Parathyroid adenoma (tissue), 2 donors: ENCODE data around the gene JAM3.

Source experiments
- H2AFZ ChIP-seq: fragments of 300-600 bp; sonication (generic); one replicate; pipeline ENCODE4 v1.7.0; 2017; ENCODE audit warnings: antibody characterized with exemption, mild to moderate bottlenecking
- H3K27ac ChIP-seq: fragments of 300-600 bp; sonication (generic); one replicate; pipeline ENCODE4 v1.7.0; 2017
- H3K27me3 ChIP-seq: fragments of 300-600 bp; sonication (generic); one replicate; pipeline ENCODE4 v1.7.0; 2017; ENCODE audit warnings: low read length; ENCODE audit not compliant: control insufficient read depth, insufficient read depth
- H3K36me3 ChIP-seq: fragments of 300-600 bp; sonication (generic); one replicate; pipeline ENCODE4 v1.7.0; 2017; ENCODE audit warnings: low read length; ENCODE audit not compliant: control insufficient read depth, insufficient read depth
- H3K4me1 ChIP-seq: fragments of 300-600 bp; sonication (generic); one replicate; pipeline ENCODE4 v1.7.0; 2017; ENCODE audit warnings: control low read depth
- H3K4me2 ChIP-seq: fragments of 300-600 bp; sonication (generic); one replicate; pipeline ENCODE4 v1.7.0; 2017; ENCODE audit warnings: low read length
- H3K4me3 ChIP-seq: fragments of 300-600 bp; sonication (generic); one replicate; pipeline ENCODE4 v1.7.0; 2017; ENCODE audit warnings: low read depth, low read length
- H3K79me2 ChIP-seq: fragments of 300-600 bp; sonication (generic); one replicate; pipeline ENCODE4 v1.7.0; 2017; ENCODE audit warnings: control low read depth
- H3K9ac ChIP-seq: fragments of 300-600 bp; sonication (generic); one replicate; pipeline ENCODE4 v1.7.0; 2017; ENCODE audit warnings: mild to moderate bottlenecking
- H3K9me3 ChIP-seq: fragments of 300-600 bp; sonication (generic); one replicate; pipeline ENCODE4 v1.7.0; 2017; ENCODE audit warnings: low read length; ENCODE audit not compliant: control insufficient read depth
- CTCF ChIP-seq: fragments of 300-600 bp; sonication (generic); IDR thresholded peaks from one replicate; pipeline ENCODE4 v1.7.0; 2017; ENCODE audit warnings: antibody characterized with exemption, mild to moderate bottlenecking
- donor health status: primary hyperparathyroidism.

Gene JAM3

GRCh38 chr11:134046681-134047449, 22.0 kb upstream of the JAM3 start:
- Histone ChIP-seq H3K36me3 (no peaks in the 10 kb centered on the region), H3K9ac (no peak overlapping the region), H3K9me3 (no peaks in the 10 kb centered on the region), H2AFZ (no peak overlapping the region), H3K4me2 (no peak overlapping the region), H3K79me2 (no peaks in the 10 kb centered on the region), H3K4me1 (peaks cover 4% of the 10 kb centered on the region), H3K27ac (no peak overlapping the region), H3K27me3 (no peaks in the 10 kb centered on the region), H3K4me3 (no peak overlapping the region)
- TF ChIP-seq CTCF = no peak

GRCh38 chr11:134047586-134047999, 21.3 kb upstream of the JAM3 start:
- no peaks in the 10 kb centered on the region for H3K36me3 ChIP-seq
- H3K4me2 ChIP-seq = no peak overlapping the region
- no peaks in the 10 kb centered on the region for H3K9me3 ChIP-seq
- H3K4me1 ChIP-seq = peaks cover 4% of the 10 kb centered on the region
- H3K79me2 ChIP-seq = no peaks in the 10 kb centered on the region
- no peak overlapping the region for H3K27ac ChIP-seq
- TF ChIP-seq CTCF = no peak
- no peak overlapping the region for H3K4me3 ChIP-seq
- H3K9ac ChIP-seq = no peak overlapping the region
- no peaks in the 10 kb centered on the region for H3K27me3 ChIP-seq
- H2AFZ ChIP-seq = no peak overlapping the region

GRCh38 chr11:134048028-134048427, 20.8 kb upstream of the JAM3 start:
- Histone ChIP-seq H3K9me3 (no peaks in the 10 kb centered on the region), H3K4me1 (peaks cover 4% of the 10 kb centered on the region), H3K79me2 (no peaks in the 10 kb centered on the region), H3K36me3 (no peaks in the 10 kb centered on the region), H3K27me3 (no peaks in the 10 kb centered on the region), H3K4me2 (no peak overlapping the region), H3K9ac (no peak overlapping the region), H3K4me3 (no peak overlapping the region), H3K27ac (no peak overlapping the region), H2AFZ (no peak overlapping the region)
- no peak for TF ChIP-seq CTCF

- Histone ChIP-seq H3K4me1 (peaks cover 4% of the 10 kb centered on the region), H3K27ac (no peak overlapping the region), H3K9me3 (no peaks in the 10 kb centered on the region), H3K36me3 (no peaks in the 10 kb centered on the region), H3K27me3 (no peaks in the 10 kb centered on the region), H3K79me2 (no peaks in the 10 kb centered on the region), H2AFZ (no peak overlapping the region), H3K9ac (no peak overlapping the region), H3K4me2 (no peak overlapping the region), H3K4me3 (no peak overlapping the region)
- no peak for TF ChIP-seq CTCF
Observed at GRCh38 chr11:134049303-134049702, 19.6 kb upstream of the JAM3 start.
